GM18858 (cell line): Measurements from ENCODE around the gene CCDC27.
"Not testable (repeated sequence)": the region's sequence is repeated elsewhere in the genome, so short reads cannot be mapped to it uniquely, and the experiment has no call there.

Source experiments
- ATAC-seq: cut with Tn5 transposase; IDR thresholded peaks from one replicate; pipeline ENCODE4 v1.9.1; 2021; ENCODE audit not compliant: unreplicated experiment

The CCDC27 gene

DNA sequence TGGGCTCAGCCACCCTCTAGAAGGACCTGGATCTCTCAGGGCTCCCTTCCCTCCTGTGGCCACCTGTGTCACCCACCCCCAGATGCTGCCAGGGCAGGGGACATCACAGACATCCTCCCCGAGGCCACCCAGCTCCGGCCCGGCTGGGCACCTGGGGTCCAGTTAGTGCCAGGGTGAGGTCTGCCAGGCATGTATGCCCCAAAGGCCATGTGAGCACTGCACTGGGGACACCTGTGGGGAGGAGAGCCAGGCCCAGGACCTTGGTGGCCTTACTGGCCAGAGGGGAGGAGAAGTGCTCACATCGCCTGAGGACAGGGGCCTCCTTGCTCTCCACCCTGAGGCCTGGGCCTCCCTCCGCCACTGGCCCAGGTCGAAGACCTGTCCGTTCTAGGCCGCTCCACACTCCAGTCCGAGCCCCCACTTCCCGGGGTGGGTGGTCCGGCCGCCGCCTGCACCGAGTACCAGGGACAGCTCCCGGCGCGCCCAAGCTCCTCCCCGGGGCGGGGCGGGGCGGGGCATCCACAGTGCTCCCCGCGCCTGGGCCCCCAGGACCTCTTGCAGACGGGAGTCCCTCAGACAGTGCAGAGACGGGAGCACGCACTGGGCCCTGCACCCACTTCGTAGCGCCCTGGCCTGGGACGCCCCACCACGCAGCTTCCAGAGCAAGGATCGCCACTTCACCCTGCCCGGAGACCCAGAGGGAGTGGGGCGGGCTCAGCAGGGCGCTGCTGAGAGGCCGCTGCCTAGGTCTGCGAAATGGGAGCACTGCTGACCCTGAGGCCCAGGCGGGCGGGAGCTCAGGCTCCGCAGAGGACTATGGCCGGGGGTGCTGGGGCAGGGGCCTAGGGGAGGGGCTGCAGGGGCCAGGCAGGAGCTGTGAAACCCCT lies 34.3 kb upstream of the CCDC27 start:
- ATAC-seq: no peak

DNA sequence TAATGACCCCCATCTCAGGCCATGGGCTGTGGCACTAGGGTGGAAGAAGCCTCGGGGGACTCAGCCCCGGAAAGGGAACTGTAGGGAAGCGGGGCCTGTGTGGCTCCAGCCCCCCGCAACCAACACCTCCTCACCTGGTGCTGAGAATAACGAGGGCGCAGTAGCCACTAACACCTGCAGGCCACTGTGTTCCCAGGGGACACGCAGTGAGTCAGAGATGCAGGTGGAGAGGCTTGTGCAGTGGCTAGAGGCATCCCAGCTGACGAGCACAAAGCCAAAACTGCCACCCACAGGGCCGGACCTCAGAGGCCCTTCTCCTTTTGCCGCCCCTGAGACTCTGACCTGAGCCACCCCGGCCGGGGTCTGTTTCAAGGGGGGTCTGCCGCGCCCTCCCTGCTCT lies 33.5 kb upstream of the CCDC27 start:
- ATAC-seq: no peak

DNA sequence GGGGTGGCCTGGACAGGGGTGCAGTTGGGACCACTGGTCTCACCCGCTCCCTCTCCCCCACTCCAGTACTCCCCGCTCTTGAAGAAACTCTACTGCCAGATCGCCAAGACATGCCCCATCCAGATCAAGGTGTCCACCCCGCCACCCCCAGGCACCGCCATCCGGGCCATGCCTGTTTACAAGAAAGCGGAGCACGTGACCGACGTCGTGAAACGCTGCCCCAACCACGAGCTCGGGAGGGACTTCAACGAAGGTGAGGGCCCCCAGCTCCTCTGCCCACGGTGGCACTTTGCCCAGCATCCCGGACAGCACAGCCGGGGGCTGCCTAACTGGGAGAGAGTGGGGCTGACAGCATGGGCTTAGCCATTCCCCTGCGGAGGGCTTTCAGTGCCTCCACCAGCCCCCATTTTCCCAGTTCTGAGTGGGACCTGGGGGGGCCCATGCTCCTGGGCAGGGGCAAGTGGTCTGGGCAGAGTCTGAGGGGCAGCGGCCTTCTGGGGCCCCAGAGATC lies 30.2 kb upstream of the CCDC27 start:
- no peak for ATAC-seq

DNA sequence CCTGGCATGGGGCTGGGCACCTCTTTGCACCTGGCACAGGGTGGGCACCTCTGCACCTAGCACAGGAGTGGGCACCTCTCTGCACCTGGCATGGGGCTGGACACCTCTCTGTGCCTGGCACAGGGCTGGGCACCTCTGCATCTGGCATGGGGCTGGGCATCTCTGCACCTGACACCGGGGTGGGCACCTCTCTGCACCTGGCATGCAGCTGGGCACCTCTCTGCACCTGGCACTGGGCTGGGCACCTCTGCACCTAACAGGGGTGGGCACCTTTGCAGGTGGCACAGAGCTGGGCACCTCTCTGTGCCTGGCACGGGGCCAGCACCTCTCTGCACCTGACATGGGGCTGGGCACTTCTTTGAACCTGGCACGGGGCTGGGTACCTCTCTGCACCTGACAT lies 29.4 kb upstream of the CCDC27 start:
- no peak for ATAC-seq

DNA sequence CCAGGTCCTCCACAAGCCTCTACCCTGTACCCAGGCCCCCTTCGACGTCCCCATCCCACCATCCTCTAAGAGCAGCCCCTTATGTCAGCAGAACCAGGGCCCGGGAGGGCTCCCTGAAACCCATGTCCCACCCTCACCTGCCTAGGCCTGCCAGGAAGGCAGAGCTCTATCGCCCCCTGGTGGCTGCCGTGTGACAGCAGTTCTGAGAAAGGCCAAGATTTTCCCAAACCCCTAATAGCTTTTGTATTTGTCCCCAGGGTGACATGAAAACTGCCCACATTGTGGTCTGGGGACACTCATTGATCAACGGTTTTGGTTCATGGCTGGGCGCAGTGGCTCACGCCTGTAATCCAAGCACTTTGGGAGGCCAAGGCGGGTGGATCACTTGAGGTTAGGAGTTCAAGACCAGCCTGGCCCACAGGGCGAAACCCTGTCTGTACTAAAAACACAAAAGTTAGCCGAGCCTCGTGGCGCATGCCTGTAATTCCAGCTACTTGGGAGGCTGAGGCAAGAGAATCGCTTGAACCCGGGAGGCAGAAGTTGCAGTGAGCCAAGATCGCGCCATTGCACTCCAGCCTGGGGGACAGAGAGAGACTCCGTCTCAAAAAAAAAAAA lies 27.7 kb upstream of the CCDC27 start:
- ATAC-seq: not testable (repeated sequence)

DNA sequence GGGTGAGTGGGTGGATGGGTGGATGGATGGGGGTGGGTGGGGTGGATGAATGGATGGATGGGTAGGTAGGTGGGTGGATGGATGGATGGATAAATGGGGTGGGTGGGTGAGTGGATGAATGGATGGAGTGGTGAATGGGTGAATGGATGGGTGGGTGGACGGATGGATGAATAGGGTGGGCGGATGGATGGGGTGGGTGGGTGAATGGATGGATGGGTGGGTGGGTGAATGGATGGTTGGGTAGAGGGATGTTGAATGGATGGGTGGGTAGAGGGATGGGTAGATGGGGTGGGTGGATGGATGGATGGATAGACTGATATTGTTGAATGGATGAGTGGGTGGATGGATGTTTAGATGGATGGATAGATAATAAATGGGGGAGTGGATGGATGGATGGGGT lies 26.9 kb upstream of the CCDC27 start:
- ATAC-seq: no peak

DNA sequence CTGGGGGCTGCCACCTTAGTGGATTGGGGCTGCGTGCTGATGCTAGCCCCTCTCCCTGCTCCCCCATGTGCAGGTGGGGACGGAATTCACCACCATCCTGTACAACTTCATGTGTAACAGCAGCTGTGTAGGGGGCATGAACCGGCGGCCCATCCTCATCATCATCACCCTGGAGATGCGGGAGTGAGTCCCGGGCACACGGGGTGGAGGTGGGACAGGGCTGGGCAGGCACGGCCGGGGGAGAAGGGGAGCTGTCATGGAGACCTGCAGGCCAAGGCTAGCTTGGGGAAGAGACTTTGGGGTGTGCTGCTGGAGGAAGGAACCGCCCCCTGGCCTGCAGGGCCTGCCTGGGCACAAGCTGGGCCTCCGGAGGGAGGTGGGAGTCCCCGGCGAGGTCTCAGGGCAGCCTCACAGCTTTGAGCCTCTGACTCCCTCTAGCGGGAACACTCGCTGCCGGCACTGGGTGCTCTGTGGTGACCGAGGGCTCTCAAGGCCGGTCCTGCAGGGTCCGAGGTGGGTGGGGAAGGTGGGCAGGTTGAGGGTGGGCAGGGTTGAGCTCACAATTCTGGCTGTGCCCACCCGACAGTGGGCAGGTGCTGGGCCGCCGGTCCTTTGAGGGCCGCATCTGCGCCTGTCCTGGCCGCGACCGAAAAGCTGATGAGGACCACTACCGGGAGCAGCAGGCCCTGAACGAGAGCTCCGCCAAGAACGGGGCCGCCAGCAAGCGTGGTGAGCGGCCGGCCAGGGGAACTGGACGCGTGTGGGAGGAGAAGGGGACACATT lies 25.0 kb upstream of the CCDC27 start:
- ATAC-seq: no peak

DNA sequence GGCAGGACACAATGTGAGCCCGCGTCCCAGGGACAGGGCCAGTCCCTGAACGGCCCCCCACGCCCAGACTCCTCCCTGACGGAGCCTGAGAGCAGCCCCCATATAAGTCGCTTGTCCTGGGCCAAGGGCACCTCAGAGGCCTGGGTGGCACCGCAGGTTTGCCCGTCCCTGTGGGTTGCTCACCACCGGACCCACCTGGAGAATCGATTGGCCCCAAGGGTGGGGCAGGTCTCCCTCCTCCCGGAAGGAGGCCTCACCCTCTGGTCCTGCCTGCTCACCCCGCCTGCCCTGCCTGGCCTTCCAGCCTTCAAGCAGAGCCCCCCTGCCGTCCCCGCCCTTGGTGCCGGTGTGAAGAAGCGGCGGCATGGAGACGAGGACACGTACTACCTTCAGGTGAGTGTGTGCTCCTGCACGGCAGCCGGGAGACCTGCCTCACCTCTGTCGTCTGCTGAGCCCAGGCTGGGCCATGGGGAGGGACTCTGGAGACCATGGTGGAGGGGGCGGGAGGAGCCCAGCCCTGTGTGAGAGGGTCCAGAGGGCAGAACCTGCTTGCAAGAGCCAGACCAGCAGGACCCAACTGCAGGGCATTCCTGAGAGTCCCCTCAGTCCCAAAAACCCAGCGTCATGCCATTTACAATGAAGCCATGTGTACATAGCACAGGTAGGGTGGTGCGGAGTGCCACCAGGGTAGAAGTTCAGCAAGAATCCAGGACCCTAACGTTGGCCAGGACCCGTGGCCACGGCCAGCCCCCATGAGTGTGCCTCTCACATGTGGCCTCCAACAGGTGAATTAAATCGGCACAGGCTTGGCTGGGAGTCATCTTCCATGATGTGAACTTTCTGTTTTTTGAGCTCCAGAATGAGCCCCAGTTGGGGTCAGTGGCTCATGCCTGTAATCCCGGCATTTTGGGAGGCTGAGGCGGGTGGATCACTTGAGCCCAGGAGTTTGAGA lies 24.1 kb upstream of the CCDC27 start:
- no peak for ATAC-seq

DNA sequence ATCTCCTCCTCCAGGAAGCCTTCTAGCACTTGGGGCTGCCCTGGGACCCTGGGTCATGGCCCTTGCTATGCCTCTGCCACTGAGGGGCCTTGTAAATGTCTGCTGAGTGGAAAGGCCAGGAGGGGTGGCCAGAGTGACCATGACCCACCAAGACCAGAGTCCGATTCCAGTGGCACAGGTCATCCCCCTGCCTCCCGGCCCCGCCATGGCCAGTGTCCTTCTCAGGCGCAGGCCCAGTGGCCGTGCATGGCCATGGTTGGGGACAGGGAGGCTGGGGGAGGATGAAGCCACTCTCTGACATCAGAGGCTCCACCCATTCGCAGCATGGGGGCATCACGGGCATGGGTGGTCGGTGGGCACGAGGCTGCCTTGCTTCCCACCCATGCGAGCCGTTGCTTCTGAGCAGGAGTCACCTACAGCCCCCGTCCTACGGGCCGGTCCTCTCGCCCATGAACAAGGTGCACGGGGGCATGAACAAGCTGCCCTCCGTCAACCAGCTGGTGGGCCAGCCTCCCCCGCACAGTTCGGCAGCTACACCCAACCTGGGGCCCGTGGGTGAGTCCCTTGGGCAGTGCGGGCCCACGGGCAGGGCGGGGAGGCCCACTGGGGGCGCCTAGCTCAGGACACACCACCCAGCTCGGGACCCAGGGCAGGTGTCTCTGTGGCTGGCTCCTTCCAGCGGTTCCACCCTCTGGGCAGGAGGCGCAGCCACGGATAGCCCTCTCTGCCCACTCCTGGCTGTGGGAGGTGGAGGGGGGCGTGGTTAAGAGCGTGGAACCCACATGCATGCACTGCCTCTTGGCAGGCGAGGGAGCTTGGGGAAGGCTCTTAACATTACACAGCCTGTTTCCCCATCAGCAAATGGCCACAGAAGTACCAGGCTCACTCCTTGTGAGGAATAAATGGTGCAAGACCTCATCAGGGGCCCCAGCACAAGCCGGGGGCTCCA lies 22.4 kb upstream of the CCDC27 start:
- ATAC-seq: no peak

DNA sequence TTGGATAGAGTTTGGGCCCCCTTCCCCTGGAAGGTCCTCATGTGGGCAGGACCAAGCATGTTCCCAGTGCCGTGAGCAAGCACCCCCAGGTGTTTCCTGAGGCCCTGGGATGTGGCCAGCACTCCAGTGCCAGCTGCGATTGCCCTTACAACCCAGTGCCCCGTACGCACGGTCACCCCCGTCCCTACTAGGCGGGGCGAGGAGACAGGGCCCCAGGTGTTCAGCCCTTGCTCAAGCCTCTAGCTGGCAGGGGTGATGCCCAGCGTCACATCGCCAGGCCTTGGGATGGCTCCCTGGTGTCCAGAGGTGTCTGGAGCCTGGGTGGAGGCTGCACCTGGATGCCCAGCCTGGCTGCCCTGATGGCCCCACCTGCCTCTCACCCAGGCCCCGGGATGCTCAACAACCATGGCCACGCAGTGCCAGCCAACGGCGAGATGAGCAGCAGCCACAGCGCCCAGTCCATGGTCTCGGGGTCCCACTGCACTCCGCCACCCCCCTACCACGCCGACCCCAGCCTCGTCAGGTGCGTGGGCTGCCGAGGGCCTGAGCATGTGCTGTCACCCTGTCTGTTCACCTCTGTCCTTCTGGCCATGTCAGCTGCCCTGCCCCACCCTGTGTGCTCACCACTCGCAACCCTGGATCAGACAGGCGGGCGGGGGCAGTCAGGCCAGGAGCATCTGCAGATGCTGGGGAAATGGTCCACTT lies 21.6 kb upstream of the CCDC27 start:
- ATAC-seq: no peak

DNA sequence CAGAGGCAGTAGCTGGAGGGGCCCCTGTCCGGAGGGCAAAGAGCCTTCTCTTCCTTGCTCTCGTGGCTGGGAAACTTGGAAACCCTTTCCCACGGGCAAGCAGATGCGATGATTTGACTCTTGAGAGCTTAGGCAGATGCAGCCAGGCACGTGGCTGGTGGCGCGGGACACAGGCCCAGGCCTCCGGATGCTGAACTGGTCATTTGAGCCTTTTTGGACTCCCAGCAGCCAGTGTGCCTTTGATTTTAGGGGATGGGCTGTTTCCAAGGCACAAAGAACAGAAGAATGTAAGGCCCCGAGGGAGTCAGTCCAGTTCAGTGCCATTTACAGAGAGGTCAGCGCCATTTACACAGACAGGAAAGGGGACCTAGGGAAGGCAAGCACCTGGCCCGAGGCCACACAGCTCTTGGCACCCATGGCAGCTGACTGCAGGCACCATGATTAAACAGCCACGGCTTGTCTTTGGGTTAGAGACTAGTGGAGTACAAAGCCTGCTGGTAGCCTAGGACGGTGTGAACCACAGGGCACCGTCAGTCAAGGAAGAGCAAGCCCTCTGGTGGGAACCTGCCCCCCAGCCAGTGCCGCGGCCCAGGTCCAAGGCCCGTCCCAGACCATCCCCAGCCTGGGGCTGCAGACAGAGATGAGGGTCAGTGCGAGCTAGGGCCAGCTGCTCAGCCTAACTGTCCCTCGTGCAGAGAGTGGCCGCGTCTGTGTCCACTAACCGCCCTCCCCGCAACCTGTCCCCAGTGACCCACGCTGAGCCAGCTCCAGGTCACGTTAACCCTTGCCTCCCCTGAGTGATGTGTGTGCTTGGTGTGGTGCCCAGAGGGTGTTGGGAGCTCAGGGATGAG lies 20.4 kb upstream of the CCDC27 start:
- ATAC-seq: no peak

DNA sequence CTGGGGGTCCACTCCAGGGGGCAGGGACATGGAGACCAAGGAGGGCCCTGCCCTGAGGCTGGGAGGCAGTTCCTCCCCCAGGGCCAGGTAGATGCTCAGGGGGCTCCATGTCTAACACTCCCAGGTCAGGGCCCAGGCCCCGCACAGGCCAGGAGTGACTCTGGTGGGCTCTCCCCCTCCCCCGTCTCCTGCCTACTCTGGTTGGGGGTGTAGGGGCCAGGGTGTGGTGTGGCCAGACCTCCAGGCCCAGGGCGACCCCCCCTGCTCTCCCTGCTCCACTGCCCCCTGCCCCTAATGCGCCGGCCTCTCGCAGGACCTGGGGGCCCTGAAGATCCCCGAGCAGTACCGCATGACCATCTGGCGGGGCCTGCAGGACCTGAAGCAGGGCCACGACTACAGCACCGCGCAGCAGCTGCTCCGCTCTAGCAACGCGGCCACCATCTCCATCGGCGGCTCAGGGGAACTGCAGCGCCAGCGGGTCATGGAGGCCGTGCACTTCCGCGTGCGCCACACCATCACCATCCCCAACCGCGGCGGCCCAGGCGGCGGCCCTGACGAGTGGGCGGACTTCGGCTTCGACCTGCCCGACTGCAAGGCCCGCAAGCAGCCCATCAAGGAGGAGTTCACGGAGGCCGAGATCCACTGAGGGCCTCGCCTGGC lies 19.7 kb upstream of the CCDC27 start:
- ATAC-seq: no peak

DNA sequence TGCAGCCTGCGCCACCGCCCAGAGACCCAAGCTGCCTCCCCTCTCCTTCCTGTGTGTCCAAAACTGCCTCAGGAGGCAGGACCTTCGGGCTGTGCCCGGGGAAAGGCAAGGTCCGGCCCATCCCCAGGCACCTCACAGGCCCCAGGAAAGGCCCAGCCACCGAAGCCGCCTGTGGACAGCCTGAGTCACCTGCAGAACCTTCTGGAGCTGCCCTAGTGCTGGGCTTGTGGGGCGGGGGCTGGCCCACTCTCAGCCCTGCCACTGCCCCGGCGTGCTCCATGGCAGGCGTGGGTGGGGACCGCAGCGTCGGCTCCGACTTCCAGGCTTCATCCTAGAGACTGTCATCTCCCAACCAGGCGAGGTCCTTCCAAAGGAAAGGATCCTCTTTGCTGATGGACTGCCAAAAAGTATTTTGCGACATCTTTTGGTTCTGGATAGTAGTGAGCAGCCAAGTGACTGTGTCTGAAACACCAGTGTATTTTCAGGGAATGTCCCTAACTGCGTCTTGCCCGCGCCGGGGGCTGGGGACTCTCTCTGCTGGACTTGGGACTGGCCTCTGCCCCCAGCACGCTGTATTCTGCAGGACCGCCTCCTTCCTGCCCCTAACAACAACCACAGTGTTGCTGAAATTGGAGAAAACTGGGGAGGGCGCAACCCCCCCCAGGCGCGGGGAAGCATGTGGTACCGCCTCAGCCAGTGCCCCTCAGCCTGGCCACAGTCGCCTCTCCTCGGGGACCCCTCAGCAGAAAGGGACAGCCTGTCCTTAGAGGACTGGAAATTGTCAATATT lies 19.0 kb upstream of the CCDC27 start:
- ATAC-seq: no peak

DNA sequence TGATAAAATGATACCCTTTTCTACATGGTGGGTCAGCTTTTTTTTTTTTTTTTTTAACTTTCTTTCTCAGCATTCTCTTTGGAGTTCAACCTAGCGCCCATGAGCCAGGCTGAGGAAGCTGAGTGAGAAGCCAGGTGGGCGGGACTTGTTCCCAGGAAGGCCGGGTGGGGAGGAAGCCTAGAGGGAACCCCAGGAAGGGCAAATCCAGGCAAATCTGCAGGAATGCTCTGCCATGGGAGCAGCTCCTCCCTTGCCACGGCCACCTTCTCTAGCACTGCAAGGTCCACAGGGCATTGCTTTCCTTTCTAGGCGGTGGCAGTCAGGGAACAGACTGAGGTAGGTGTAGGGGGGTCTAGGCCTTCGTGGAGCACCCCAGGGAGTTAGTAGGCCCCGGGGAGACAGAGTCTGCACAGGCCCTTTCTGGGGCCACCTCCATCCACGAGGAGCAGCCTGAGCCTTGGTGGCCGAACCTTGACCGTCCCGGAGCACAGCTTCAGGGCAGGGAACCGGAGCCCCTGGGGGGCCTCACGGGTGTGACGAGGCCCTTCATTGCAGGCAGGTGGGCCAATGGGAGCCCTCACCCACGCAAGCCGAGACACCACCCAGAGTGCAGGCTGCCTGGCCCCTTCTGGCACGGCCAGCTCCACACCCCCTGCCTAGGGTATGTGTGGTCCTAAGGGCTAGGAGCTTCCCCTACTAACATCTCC lies 18.2 kb upstream of the CCDC27 start:
- ATAC-seq: no peak

DNA sequence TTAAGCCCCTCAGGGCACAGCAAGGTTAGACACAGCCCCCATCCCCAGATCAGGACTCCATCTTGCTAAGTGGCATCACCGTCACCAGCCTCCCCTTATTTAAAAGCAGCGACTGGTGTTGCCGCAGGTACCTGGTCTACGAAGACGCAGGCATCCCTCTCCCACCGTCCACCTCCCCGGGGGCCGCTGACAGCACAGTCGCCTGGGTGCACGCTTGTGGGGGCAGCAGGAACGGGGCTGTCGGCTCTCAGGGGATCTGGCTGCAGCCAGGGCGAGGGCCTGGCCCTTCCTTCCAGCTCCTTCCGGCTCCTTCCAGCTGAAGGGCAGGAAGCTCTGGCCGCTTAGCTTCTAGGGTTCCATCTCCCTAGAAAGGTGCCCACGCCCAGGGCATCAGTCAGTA lies 17.6 kb upstream of the CCDC27 start:
- no peak for ATAC-seq
